Measurements from ENCODE around the gene RPL13.

GRCh38 chr16:89581045-89581695 lies 20.7 kb downstream of the RPL13 start:
- TF ChIP-seq YY1 (IDR thresholded peaks at IDR 0.05; ENCODE audit: low read depth, low read length) (no peak), BACH1 (IDR thresholded peaks at IDR 0.05; ENCODE audit: low read length) (no peak), TEAD4 (IDR thresholded peaks at IDR 0.05; ENCODE audit: low read depth, low read length) (no peak), SAP30 (IDR thresholded peaks at IDR 0.05; ENCODE audit: insufficient read depth, insufficient replicate concordance, low read length) (no peak)

All from H1 (cell line).